Left kidney (tissue), 2 donors: ENCODE data around the gene BCR. TPM values are rescaled to one million over a fixed set of nuclear protein-coding genes. Genes with fewer than 3 reads are reported as not detected.

Experiments used
- DNase-seq: peaks from one replicate; pipeline ENCODE4 v3.0.0-alpha.2; 2013
- polyA plus RNA-seq: library from polyadenylated mRNA; unstranded; fragments of 120-200 nt; gene quantifications from one replicate; pipeline ENCODE4 v1.2.1, GENCODE V29; 2013; ENCODE audit not compliant: insufficient read length

Gene BCR
- polyA plus RNA-seq, 1 donor, result 54.6 TPM

DNA sequence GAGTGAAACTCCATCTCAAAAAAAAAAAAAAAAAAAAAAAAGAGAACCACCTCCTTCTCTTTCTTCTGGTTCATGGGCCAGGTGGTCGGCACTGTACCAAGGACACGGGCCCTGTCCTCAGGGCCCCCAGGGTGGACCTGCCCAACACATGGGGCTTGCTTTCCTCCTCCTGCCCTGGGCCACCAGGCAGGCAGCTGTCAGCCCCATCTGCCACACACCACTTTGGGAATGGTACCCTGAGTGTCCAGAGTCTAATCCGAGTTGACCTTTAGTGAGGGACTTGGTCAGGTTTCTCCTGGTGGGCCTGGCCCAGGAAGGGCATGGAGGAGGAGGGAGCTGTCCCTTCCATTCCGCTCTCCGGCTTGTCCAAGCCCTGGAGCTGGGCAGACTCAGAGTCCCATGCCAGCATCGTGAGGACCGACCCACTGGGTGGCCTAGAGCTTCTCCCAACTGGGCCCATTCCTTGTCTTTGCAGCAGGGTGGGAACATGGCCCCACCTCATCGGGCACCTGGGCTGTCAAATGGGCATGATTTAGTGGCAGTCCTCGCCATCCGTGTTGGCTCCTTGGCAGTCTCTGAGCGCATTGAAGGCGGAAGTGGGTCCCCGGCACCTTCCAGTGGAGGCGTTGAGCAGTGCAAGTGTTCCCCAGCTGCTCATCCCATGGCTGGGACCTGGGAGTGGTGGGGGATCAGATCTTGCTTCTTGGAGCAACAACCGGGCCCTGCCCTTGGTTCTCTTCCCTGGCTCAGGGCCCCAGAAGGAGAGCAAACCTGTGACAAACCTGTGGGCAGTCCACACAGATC is 94.8 kb downstream of the BCR start:
- DNase-seq, result no peak

DNA sequence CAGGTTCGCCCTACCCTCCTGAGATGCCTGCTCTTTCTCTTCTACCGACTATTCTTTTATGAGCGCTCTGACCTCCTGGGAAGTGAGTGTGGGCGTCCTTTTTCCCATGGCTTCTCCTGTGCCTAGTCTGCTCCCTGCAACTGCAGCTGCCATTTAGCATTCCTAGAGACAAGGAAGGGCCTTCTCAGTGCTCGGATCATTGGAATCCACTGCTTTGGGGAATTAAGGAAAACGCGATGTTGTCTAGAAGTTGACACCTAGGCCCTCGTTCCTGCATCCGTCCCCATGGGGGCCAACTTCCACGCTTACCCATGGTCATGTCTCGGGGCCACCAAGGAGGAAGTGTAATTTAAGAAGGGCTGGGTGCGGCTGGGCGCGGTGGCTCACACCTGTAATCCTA is 95.4 kb downstream of the BCR start:
- DNase-seq, result no peak

DNA sequence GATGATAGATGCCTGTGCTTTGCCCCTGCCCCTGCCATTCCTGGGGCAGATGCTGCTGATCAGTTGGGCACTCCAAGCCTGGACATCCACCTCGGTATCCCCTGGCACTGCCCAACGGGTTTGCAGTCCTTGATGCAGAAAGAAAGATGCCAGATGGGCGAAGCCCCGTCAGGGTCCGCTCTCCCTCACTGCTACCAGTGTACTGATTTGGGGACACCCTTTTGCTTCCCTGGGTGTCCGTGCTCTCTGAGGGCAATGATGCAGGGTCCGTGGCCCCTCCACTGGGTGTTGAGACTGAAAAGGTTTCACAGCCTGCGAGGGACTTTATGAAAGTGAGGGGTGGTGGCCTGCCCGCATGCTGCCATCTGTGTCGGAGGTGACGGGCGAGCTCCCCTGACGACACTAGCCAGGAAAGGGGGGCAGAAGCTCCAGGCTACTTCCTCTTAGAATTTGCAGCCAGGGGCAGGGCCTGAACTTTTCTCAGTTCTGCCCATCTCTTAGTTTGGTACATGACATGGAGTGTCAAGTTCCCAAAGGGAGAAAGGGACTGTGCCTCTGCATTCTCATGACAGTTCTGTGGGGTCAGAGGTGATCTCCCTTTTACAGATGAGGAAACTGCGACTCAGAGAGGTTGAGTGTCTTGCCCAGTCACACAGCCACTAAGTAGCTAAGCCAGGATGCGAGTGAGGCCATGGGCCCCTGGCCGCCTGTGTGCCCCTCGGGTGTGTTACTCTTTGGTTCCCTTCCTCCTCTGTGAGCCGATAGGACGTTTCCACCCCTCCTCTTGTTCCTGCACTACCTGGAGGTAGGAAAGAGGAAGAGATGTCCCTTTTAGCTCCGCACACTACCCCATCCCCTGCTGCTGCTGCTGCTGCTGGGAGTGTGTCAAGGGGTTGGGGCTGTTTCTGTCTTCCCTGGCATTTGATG is 96.6 kb downstream of the BCR start:
- DNase-seq, result no peak

DNA sequence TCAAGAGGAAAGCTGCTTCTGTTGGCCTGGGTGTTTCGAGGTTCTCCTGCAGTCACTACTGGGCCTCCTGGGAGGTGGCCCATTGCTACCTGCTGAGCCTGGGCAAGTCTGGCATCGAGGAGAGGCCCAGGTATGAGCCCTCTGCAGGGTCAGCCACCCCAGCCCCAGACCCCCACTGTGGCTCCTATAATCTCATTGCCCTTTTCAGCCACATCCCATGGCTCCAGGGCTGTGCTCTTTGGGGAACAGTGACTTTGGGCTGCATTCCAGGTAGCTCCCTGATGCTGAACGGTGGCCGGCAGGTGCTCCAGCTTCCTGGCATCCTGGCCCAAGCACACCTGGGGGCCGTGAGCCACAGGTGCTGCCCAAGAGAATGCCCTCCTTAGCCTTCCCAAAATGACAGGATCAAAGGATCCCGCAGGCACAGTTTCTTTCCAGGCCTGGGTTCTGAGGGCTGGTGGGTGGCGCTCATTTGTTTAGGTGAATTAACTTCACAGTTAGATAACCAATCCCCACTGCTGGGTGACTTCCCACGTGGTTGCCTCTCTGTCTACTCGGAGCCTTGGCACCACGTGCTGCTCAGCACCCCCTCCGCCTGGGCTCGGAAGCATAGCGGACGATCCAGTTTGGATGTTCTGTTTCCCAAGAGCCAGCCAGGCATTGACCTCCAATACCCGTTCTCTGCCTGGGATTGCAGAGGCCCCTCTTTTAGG is 97.4 kb downstream of the BCR start:
- DNase-seq, result no peak

DNA sequence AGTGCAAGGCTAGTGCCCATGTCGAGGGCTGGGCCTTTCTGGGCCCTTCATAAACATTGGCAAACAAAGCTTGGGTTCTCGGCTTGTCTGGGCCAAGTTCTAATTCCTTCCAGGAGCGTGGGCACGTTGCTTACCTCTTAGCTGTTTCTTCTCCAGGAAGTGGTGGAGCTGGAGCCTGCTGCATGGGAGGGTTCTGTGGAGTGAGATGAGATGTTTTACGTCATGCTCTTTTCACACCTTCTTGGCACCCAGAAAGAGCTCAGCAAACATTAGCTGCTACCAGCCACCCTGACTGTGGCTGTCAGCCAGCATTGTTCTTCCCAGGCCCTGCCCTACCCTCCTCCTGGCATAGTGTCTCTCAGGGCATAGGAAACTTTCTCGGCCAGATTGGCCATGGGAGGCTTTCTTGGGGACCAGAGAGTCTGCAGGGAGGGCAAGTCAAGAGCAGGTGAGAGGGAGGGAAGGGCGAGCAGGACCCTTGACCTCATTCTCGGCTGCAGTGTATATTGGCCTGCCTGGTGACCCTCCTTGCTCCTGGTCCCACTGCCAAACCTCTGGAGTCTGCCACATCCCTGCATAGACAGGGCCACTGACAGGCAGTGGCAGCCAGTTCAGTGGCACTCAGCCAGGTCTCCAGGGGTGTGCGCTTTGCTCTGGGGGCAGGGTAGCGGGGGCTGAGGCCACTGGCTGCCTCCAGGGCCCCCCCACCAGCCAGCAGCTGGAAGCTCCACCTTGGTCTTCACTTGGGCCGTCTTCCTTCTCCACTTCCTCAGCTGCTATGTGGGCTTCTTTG is 98.8 kb downstream of the BCR start:
- no peak for DNase-seq

DNA sequence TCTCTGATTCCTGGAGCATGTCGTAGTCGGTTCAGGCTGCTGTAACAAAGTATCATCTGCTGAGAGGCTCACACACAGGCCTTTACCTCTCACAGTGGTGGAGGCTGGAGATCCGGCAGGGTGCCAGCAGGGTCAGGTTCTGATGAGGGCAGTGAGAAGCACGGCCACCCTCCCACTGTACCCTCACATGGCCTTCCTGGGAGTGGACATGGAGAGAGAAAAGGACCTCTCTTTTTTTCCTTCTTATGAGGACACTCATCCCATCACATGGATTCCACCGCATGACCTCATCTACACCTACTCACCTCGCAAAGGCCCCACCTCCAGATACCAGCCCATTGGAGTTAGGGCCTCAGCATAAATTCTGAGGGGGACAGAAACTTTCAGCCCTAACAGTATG is 99.5 kb downstream of the BCR start:
- no peak for DNase-seq

DNA sequence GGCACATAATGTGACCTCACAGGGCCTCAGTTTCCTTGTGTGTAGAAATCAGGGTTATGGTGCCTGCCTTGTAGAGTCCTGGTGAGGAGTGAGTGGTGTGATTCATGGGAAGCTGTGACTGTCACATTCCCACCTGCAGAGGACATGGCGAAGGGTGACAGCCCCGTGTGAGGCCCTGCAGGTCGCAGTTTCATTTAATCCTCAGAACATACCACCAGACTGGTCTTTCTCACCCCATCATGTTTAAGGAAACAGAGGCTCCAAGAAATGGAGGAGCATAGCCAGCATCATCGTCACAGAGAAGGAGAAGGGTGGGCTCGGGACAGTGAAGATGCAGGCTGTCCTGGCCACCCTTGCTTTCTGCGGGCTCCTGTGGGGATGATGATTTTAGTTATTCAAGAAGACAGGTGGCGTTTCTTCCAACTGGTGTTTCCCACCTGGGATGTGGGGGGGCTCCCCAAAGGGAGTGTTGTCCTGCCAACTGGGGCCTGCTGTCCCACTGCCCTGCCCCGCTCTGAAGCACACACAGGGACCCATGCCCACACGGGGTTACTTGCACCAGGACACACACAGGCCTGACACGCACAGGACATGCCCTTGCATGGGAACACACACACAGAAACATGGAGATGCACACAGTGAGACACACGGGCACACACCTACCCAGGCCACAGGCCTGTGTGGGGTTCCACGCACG is 100.2 kb downstream of the BCR start:
- DNase-seq, result no peak

DNA sequence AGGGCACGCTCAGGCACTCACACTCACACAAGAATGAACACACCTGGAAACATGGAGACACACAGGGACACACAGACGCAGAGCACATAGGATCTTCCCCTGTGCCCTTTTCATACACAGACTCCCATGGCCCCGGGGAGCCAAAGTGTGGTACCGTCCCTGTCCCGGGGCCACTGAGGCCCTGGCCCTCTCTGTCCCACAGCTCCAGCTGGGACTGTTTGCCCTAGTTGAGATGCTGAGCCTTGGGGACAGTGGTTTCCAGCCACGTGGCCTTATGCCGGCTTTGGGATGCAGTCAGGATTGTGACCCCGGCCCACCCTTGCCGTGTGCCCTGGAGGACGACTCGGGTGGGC is 100.7 kb downstream of the BCR start:
- no peak for DNase-seq

DNA sequence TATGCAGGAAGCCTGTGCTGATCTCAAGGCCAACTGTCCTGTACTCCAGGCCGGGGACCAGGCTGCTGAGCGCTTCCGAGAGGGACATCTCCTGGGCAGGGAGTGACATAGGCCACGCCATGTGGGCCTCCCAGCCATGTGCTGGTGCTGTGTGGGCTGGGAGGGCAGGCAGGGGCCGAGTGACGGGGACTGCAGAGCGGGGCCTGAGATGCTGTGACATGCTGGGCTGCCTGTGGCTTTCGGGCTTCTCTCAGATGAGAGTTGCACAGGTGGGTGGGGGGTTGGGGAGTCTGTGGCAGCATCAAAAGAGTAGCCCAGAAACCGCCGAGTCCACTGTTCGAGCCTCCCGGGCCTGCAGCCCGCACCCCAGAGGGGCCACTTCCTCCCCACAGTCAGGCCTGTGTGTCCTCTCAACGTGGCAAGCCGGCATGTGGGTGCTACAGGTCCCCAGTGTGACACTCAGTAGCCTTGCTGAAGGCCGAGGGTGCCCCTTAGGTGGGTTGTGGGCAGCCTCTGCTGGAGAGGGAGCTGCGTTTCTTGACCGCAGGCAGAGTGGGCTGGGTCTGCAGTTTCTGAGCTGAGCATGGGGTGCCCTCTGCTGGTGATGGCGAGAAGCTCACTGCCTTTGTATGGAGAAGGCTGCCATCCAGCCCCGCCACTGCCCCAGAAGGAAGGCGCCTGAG is 101.2 kb downstream of the BCR start:
- DNase-seq, result peak; percentile 78

DNA sequence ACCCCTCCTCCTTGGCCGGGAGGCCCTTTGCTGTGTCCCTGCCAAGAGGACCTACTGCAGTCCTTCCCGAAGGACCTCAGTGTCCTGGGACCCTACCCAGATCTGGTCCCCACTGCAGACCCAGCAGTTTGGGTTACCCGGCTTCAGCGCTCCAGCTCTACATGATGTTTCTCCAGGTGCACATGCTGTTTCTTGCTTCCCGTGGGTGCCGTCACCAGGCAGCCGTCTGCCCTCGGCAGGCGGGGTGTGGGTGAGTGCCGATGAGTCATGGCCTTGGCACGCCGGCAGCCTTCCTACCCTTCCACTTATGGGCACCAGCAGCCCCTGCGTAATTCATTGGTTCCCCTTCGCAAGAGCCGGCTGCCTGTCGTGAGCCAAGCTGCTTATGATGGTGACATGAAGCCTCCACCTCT is 101.8 kb downstream of the BCR start:
- no peak for DNase-seq

DNA sequence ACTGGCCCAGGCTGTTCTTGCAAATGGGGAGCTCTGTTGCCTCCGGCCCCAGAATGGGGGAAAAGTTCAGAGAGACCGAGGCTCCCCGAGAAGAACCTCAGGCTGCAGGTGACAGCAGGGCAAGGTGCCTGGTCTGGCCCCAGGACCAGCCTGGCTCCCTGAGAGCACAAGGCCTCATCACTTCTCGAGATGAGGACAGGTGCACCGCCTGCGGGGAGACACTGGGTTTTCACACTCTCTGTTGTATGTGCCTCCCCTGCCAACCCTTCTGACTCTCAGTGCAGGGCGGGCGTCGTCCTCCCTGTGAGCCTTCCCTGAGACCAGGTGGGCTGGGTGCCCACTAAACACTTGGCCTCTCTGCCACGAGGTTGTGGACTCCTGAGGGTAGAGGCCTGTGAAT is 102.2 kb downstream of the BCR start:
- DNase-seq, result no peak

DNA sequence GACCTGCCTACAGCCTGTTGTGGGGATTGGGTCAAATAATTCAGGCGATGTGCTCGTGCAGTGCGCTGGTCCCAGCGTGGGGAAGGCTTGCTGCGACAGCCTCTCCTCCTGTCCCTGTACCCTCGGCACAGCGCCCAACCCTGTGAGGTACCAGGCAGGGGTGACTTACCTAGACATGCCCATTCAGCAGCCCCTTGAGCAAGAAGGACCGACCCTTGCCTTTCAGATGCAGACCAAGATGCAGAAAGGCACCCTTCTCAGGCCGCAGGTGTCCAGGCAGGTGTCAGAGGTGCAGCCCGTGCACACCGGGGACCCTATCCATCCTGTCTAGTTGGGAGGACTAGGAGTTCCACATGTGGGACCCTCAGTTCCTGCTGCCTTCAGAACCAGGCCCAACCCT is 102.7 kb downstream of the BCR start:
- no peak for DNase-seq

DNA sequence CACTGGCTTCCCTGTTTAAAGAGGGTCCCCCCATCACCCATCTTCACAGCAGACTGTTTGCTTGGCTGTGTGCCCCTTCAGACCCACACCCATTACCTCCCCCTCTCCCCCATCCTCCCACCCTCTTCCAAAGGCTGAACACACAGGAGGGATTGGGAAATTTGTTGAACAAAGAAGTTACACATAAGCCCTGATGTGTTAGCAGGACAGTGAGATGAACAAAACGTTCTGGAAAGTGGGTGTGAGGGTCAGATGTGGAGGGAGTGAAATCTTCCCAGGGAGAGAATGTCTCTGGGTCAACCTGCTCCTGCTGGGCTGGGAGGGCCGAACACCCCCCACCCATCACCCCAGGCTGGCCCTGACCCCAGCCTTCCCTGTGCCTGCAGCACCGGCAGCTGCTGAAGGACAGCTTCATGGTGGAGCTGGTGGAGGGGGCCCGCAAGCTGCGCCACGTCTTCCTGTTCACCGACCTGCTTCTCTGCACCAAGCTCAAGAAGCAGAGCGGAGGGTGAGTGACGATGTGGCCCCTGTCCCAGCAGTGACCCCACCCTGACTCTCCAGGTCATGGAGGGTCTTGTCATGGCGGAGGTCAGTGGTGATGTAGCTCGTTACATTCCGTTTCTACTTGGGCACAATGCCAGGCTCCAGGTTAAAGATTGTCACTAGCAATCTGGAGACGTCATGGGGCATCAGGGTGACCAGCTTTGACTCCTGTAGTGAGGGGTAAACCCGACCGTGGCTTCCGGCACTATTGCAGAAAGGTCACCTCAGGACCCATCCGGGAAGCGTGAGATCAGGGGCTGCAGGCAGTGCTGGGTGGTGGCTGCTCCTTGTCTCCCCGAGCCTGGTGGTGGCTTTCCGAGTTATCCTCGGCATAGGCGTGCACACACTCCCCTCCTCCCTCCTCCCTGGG is 103.5 kb downstream of the BCR start:
- no peak for DNase-seq

DNA sequence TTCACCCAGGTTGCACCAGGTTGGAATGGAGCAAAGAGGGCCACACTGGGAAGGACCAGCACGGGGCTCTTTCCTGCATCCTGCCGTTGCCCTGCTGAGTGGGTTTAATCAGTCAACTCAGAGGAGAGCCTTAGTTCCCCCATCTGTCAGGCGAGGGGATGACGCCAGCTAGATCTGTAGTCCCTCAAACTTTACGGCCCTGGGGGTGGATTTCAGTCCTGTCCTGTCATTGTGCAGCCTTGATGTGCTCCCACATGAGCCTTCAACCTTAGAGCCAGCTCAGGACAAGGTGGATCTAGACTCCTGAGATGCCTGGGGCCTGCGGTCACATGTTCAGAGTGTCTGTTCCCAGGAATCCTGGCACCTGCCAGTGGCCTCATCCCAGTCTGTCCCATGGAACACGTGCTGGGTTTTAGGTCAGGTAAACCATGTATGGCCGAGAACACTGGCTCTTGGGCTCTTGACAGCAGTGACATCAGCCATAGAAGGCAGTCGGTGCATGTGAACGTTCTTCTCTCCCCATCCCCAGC is 104.3 kb downstream of the BCR start:
- DNase-seq, result no peak

DNA sequence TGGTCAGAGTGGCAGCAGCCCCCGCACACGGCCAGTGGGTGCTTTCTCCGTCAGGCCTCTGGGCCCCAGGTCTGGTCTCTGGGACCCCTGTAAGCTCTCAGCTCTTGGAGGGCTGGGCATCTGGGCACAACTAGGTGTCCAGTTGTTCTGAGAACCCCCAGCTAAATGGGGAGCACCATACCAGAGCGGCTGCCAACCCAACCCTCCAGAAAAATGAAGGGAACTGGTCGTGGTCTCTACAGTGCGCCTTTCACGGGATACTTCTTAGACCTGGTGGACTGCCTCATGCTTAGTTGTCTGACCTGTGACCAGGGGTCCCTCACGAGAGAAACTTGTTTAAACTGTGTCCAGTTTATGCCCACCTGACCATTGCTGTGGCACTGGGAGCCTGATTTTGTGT is 104.9 kb downstream of the BCR start:
- no peak for DNase-seq

DNA sequence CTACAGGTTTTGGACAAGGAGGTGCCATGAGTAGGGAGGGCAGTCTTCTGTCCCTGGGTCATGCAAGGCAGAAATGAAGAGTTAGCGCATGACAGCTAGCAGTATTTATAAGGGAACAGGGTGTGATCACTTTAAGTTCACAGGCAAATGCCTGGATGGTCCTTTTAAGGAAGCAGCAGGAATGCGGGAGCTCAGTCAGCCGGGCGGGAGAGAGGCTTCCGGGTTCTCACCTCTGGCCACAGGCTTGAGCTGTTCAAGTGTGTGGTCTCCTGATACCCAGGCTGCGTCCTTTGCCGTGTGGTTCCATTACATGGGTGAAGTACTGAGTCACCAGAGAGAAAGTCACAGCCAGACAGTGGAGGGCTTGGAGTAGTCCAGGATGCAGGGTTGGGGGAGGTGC is 105.4 kb downstream of the BCR start:
- no peak for DNase-seq

DNA sequence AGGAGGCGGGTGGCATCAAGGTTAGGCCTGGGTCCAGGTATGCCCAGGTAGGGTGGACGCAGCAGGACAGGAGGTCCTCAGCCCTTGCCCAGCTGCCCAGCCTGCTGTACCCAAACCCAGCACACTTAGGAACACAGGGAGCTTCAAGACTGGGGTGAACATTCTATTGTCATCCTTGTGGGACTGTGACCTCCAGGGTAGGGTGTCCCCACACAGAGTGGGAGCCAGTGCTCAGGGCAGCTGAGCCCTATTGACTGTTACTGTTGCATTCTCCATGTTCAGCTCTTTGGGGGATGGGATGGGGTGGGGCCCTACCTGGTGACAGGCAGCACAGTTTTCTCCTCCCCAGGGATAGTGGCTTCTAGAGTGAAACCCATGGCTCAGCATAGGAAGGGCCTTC is 106.0 kb downstream of the BCR start:
- no peak for DNase-seq

DNA sequence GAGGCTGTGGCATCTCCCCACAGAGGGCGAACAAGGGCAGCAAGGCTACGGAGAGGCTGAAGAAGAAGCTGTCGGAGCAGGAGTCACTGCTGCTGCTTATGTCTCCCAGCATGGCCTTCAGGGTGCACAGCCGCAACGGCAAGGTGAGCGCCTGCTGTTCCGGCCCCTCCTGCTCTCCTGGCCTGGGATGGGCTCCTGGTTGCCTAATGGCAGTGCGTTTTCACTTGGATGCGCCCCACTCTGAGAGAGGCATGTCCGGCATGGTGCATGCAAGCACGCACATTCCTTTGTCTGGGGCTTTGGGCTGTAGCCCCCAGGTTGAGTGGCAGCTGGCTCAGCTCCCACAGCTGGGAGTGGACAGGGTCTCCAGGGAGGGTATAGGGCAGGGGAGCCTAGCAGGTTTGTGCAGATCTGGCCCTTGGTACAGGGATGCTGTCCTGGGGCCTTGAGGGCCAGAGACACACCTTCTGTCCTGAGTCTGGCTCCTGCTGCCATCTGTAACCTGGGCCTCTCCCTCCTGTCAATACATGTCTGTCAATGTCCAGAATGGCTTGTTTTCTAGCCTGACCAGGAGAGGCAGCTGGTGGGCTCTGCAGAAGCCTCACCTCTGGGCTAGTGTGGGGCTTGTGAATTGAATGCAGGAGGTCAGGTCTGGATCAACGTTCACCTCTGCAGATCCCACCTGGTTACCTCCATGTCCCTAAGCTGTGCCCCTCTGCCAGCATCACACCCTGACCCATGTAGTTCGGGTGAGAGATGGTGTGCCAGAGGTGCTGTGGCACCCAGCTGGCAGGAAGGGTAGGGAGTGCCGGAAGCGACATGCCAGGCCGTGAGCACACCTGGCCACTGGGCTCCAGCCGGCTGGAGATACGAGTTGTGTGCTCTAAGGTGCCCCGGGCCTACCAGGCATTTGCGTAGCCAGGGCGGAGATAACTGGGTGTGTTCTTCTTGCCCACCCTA is 107.1 kb downstream of the BCR start:
- DNase-seq, result no peak
